Measurements from ENCODE around the gene TFF2. TPM values are rescaled to one million over a fixed set of nuclear protein-coding genes. Genes with fewer than 3 reads are reported as not detected.

TFF2 gene
- total and polyA plus RNA-seq, 2 donors = 0.41 TPM; not detected in 1

GRCh38 chr21:42346441-42346840 lies 4.4 kb downstream of the TFF2 start:
- no peak overlapping the region for H3K4me3 ChIP-seq (ENCODE audit: low read length in 2 of 2)
- no peaks in the 10 kb centered on the region for H3K9me3 ChIP-seq (ENCODE audit: control insufficient read depth in 2 of 2, insufficient read depth in 1 of 2, low read length in 1 of 2)
- H3K36me3 ChIP-seq (ENCODE audit: control insufficient read depth in 2 of 2, insufficient read depth in 2 of 2, low read length in 1 of 2) = no peaks in the 10 kb centered on the region
- H3K4me1 ChIP-seq (ENCODE audit: control insufficient read depth in 2 of 2, insufficient read depth in 2 of 2, low read length in 2 of 2) = no peaks in the 10 kb centered on the region
- DNase-seq (ENCODE audit: low read depth in 6 of 9, low spot score in 9 of 9) = no peak
- WGBS = 97% methylated on average over 9 of the region's 9 CpGs
- no peaks in the 10 kb centered on the region for H3K27me3 ChIP-seq (ENCODE audit: control insufficient read depth in 2 of 2, insufficient read depth in 1 of 2, low read length in 1 of 2)
- H3K27ac ChIP-seq (ENCODE audit: low read depth in 1 of 2, low read length in 1 of 2) = no peak overlapping the region

- H3K4me1 ChIP-seq (ENCODE audit: control insufficient read depth in 2 of 2, insufficient read depth in 2 of 2, low read length in 2 of 2) = no peaks in the 10 kb centered on the region
- H3K4me3 ChIP-seq (ENCODE audit: low read length in 2 of 2) = no peak overlapping the region
- no peaks in the 10 kb centered on the region for H3K9me3 ChIP-seq (ENCODE audit: control insufficient read depth in 2 of 2, insufficient read depth in 1 of 2, low read length in 1 of 2)
- no peaks in the 10 kb centered on the region for H3K27me3 ChIP-seq (ENCODE audit: control insufficient read depth in 2 of 2, insufficient read depth in 1 of 2, low read length in 1 of 2)
- no peak for DNase-seq (ENCODE audit: low read depth in 6 of 9, low spot score in 9 of 9)
- no peaks in the 10 kb centered on the region for H3K36me3 ChIP-seq (ENCODE audit: control insufficient read depth in 2 of 2, insufficient read depth in 2 of 2, low read length in 1 of 2)
- H3K27ac ChIP-seq (ENCODE audit: low read depth in 1 of 2, low read length in 1 of 2) = no peak overlapping the region
- 96% methylated on average over 4 of the region's 4 CpGs for WGBS
Observed at GRCh38 chr21:42344631-42345030, 6.2 kb downstream of the TFF2 start.

DNA sequence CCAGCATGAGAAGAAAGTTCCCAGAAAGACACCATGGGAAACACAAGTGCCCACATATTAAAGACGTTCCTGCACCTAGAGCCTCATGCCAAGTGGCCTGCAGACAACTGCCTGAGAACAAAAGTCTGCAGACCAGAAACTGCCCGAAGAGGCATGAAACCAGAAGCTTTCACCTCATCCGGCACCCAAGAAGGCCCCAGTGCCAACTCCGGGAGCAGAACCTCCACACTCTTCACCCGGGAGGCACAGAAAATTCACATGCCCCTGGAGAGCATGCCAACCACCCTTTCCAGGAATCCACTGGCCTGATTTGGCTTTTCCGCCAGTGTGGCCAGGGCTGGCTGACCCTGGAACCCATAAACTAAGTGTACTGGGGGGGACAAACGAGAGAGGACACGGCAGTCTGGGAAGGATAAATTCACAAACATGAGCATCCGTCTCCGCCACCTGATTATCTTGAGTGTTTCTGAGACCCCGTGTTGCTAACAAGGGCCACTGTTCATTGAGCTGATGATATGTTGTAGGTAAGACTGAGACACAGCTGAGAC lies 6.8 kb downstream of the TFF2 start:
- DNase-seq (ENCODE audit: low read depth in 6 of 9, low spot score in 9 of 9) = no peak
- Histone ChIP-seq H3K27me3 (ENCODE audit: control insufficient read depth in 2 of 2, insufficient read depth in 1 of 2, low read length in 1 of 2) (no peaks in the 10 kb centered on the region), H3K4me1 (ENCODE audit: control insufficient read depth in 2 of 2, insufficient read depth in 2 of 2, low read length in 2 of 2) (no peaks in the 10 kb centered on the region), H3K36me3 (ENCODE audit: control insufficient read depth in 2 of 2, insufficient read depth in 2 of 2, low read length in 1 of 2) (no peaks in the 10 kb centered on the region), H3K9me3 (ENCODE audit: control insufficient read depth in 2 of 2, insufficient read depth in 1 of 2, low read length in 1 of 2) (no peaks in the 10 kb centered on the region), H3K27ac (ENCODE audit: low read depth in 1 of 2, low read length in 1 of 2) (no peak overlapping the region), H3K4me3 (ENCODE audit: low read length in 2 of 2) (no peak overlapping the region)
- 93% methylated on average over 11 of the region's 11 CpGs for WGBS

GRCh38 chr21:42343556-42343955 lies 7.2 kb downstream of the TFF2 start:
- H3K27me3 ChIP-seq (ENCODE audit: control insufficient read depth in 2 of 2, insufficient read depth in 1 of 2, low read length in 1 of 2) = no peaks in the 10 kb centered on the region
- H3K27ac ChIP-seq (ENCODE audit: low read depth in 1 of 2, low read length in 1 of 2) = no peak overlapping the region
- WGBS = 96% methylated on average over 6 of the region's 6 CpGs
- H3K9me3 ChIP-seq (ENCODE audit: control insufficient read depth in 2 of 2, insufficient read depth in 1 of 2, low read length in 1 of 2) = no peaks in the 10 kb centered on the region
- no peaks in the 10 kb centered on the region for H3K4me1 ChIP-seq (ENCODE audit: control insufficient read depth in 2 of 2, insufficient read depth in 2 of 2, low read length in 2 of 2)
- no peak overlapping the region for H3K4me3 ChIP-seq (ENCODE audit: low read length in 2 of 2)
- no peaks in the 10 kb centered on the region for H3K36me3 ChIP-seq (ENCODE audit: control insufficient read depth in 2 of 2, insufficient read depth in 2 of 2, low read length in 1 of 2)
- no peak for DNase-seq (ENCODE audit: low read depth in 6 of 9, low spot score in 9 of 9)

DNA sequence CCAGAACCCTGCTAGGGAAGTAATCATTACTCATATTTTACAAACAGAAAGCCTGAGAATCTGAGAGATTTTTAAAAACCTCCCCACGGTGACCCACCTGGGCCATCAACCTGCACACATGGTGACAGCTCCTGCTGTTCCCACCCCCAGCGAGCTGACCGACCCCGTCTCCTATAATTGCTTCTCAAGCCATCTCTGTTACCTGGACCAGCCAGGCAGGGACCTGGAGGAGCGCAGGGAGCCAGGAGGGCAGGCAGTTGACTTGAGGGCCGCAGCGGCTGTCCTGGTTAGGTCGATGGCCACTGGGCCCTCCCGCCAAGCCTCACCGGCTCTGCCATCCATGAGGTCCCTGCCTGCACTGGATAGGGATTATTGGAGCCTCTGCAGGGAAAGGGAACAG lies 7.7 kb downstream of the TFF2 start:
- DNase-seq (ENCODE audit: low read depth in 6 of 9, low spot score in 9 of 9) = no peak
- H3K36me3 ChIP-seq (ENCODE audit: control insufficient read depth in 2 of 2, insufficient read depth in 2 of 2, low read length in 1 of 2) = no peaks in the 10 kb centered on the region
- WGBS = 92% methylated on average over 10 of the region's 10 CpGs

GRCh38 chr21:42341776-42342542 lies 8.8 kb downstream of the TFF2 start:
- DNase-seq (ENCODE audit: low read depth in 6 of 9, low spot score in 9 of 9) = no peak
- Histone ChIP-seq H3K4me3 (ENCODE audit: low read length in 2 of 2) (no peak overlapping the region), H3K4me1 (ENCODE audit: control insufficient read depth in 2 of 2, insufficient read depth in 2 of 2, low read length in 2 of 2) (peaks cover 0 to 9% of the 10 kb centered on the region in 2 donors), H3K27ac (ENCODE audit: low read depth in 1 of 2, low read length in 1 of 2) (no peak overlapping the region), H3K27me3 (ENCODE audit: control insufficient read depth in 2 of 2, insufficient read depth in 1 of 2, low read length in 1 of 2) (no peaks in the 10 kb centered on the region), H3K36me3 (ENCODE audit: control insufficient read depth in 2 of 2, insufficient read depth in 2 of 2, low read length in 1 of 2) (no peaks in the 10 kb centered on the region), H3K9me3 (ENCODE audit: control insufficient read depth in 2 of 2, insufficient read depth in 1 of 2, low read length in 1 of 2) (no peaks in the 10 kb centered on the region)
- WGBS = 97% methylated on average over 15 of the region's 15 CpGs

More for the DNA sequence above, 7.7 kb downstream of the TFF2 start:
- Histone ChIP-seq H3K9me3 (ENCODE audit: control insufficient read depth in 2 of 2, insufficient read depth in 1 of 2, low read length in 1 of 2) (no peaks in the 10 kb centered on the region), H3K4me1 (ENCODE audit: control insufficient read depth in 2 of 2, insufficient read depth in 2 of 2, low read length in 2 of 2) (peaks cover 0 to 4% of the 10 kb centered on the region in 2 donors), H3K4me3 (ENCODE audit: low read length in 2 of 2) (no peak overlapping the region), H3K27ac (ENCODE audit: low read depth in 1 of 2, low read length in 1 of 2) (no peak overlapping the region), H3K27me3 (ENCODE audit: control insufficient read depth in 2 of 2, insufficient read depth in 1 of 2, low read length in 1 of 2) (no peaks in the 10 kb centered on the region)

DNA sequence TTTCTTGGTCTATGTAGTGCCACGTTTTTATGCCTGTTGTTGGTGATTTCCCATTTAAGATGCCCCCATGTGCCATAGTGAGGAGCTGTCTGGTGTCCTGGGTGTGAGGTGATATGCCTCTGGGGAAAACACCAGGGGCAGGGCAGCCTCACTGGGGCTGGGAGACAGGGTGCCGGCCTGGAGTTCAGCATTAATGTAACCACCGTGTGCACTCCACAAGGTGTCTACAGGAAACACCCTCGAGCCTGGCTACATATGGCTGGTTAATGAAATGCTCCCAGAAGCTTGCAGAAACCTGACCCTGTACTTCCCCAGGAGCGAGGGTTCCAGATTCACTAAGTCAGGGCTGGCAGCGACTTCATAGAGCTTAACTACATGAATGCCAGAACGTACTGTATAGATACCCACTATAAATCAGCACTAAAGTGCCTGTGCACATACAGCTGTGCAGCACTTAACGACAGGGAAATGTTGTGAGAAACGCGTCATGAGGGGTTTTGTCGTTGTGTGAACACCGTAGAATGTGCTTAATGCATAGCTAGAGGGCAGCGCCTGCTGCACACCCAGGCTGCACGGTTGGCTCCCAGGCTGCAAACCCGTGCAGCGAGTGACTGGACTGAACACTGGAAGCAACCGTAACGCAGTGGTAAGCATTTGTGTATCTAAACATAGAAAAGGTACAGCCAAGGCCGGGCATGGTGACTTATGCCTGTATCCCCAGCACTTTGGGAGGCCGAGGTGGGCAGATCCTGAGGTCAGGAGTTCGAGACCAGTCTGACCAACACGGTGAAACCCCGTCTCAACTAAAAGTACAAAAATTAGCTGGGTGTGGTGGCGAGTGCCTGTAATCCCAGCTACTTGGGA lies 10.4 kb downstream of the TFF2 start:
- DNase-seq (ENCODE audit: low read depth in 6 of 9, low spot score in 9 of 9) = no peak
- Histone ChIP-seq H3K4me1 (ENCODE audit: control insufficient read depth in 2 of 2, insufficient read depth in 2 of 2, low read length in 2 of 2) (peaks cover 0 to 14% of the 10 kb centered on the region in 2 donors), H3K27me3 (ENCODE audit: control insufficient read depth in 2 of 2, insufficient read depth in 1 of 2, low read length in 1 of 2) (no peaks in the 10 kb centered on the region), H3K36me3 (ENCODE audit: control insufficient read depth in 2 of 2, insufficient read depth in 2 of 2, low read length in 1 of 2) (no peaks in the 10 kb centered on the region), H3K27ac (ENCODE audit: low read depth in 1 of 2, low read length in 1 of 2) (no peak overlapping the region), H3K9me3 (ENCODE audit: control insufficient read depth in 2 of 2, insufficient read depth in 1 of 2, low read length in 1 of 2) (no peaks in the 10 kb centered on the region), H3K4me3 (ENCODE audit: low read length in 2 of 2) (no peak overlapping the region)
- 94% methylated on average over 24 of the region's 24 CpGs for whole genome bisulfite sequencing

GRCh38 chr21:42338729-42339715 lies 11.8 kb downstream of the TFF2 start:
- DNase-seq (ENCODE audit: low read depth in 6 of 9, low spot score in 9 of 9) = no peak
- no peak overlapping the region for H3K27ac ChIP-seq (ENCODE audit: low read depth in 1 of 2, low read length in 1 of 2)
- no peak overlapping the region for H3K4me3 ChIP-seq (ENCODE audit: low read length in 2 of 2)
- no peaks in the 10 kb centered on the region for H3K36me3 ChIP-seq (ENCODE audit: control insufficient read depth in 2 of 2, insufficient read depth in 2 of 2, low read length in 1 of 2)
- peaks cover 0 to 14% of the 10 kb centered on the region in 2 donors for H3K4me1 ChIP-seq (ENCODE audit: control insufficient read depth in 2 of 2, insufficient read depth in 2 of 2, low read length in 2 of 2)
- no peaks in the 10 kb centered on the region for H3K9me3 ChIP-seq (ENCODE audit: control insufficient read depth in 2 of 2, insufficient read depth in 1 of 2, low read length in 1 of 2)
- no peaks in the 10 kb centered on the region for H3K27me3 ChIP-seq (ENCODE audit: control insufficient read depth in 2 of 2, insufficient read depth in 1 of 2, low read length in 1 of 2)
- WGBS = 98% methylated on average over 17 of the region's 17 CpGs

Measured in thymus (tissue), 11 donors.